ENCODE measurements around the gene RTN4R.

- TF ChIP-seq CTCF (conservative IDR thresholded peaks at IDR 0.05; ENCODE audit: low read depth, low read length) (no peak), RAD21 (IDR thresholded peaks at IDR 0.05; ENCODE audit: low read length) (no peak), POLR2A (IDR thresholded peaks at IDR 0.05; ENCODE audit: low read depth, low read length) (no peak), RFX5 (IDR thresholded peaks at IDR 0.05; ENCODE audit: low read depth, low read length) (no peak), USF2 (IDR thresholded peaks at IDR 0.05; ENCODE audit: low read depth, low read length) (no peak), RCOR1 (IDR thresholded peaks at IDR 0.05; ENCODE audit: insufficient replicate concordance, low read length) (no peak), MAZ (IDR thresholded peaks at IDR 0.05; ENCODE audit: borderline replicate concordance, low read depth, low read length) (no peak), MAFK (IDR thresholded peaks at IDR 0.05; ENCODE audit: low read depth, low read length) (no peak), SMC3 (IDR thresholded peaks at IDR 0.05; ENCODE audit: low read depth, low read length) (no peak), CEBPB (IDR thresholded peaks at IDR 0.05; ENCODE audit: low read depth, low read length) (no peak), ELK1 (IDR thresholded peaks at IDR 0.05; ENCODE audit: borderline replicate concordance, low read depth, low read length) (no peak)
Observed at GRCh38 chr22:20271114-20271994, 3.2 kb upstream of the RTN4R start.

Data from IMR-90 (cell line).